Keratinocyte (primary cell): ENCODE data around the gene SLC22A1. TPM values are rescaled to one million over a fixed set of nuclear protein-coding genes. Genes with fewer than 3 reads are reported as not detected.

Experiments used
- DNase-seq: peaks from one replicate; pipeline ENCODE4 v3.0.0-alpha.2; 2011; ENCODE audit warnings: low read depth, missing footprints, low spot score
- FAIRE-seq: peaks from 2 replicates; lab custom pipeline; 2011; peaks lifted over from hg19 to GRCh38; lab: Jason Lieb, UNC
- H2AFZ ChIP-seq: 2 replicates; pipeline ENCODE4 v1.6.0; 2012; ENCODE audit warnings: low read length, control low read depth, inconsistent platforms; ENCODE audit not compliant: control insufficient read depth
- H3K27ac ChIP-seq: 2 replicates; pipeline ENCODE4 v1.5.1; 2011; ENCODE audit warnings: low read length; ENCODE audit not compliant: control insufficient read depth, insufficient read depth
- H3K27me3 ChIP-seq: 3 replicates; pipeline ENCODE4 v1.6.0; 2011; ENCODE audit warnings: low read length; ENCODE audit not compliant: control insufficient read depth, insufficient read depth; ENCODE audit errors: extremely low read depth
- H3K36me3 ChIP-seq, 2 experiments: 2 replicates in 1 of 2; 3 replicates in 1 of 2; pipeline ENCODE4 v1.5.1; 2011; ENCODE audit warnings: low read length in 2 of 2, mild to moderate bottlenecking in 1 of 2; ENCODE audit not compliant: control insufficient read depth in 2 of 2, insufficient read depth in 2 of 2; ENCODE audit errors: extremely low read depth in 1 of 2
- H3K4me1 ChIP-seq: 3 replicates; pipeline ENCODE4 v1.5.1; 2011; ENCODE audit warnings: low read length; ENCODE audit not compliant: control insufficient read depth, insufficient read depth; ENCODE audit errors: extremely low read depth
- H3K4me2 ChIP-seq: 3 replicates; pipeline ENCODE4 v1.6.0; 2011; ENCODE audit warnings: low read depth, low read length; ENCODE audit not compliant: control insufficient read depth, insufficient read depth; ENCODE audit errors: extremely low read depth
- H3K4me3 ChIP-seq, 3 experiments: fragments of 200-600 bp in 1 of 3; sonication (generic) in 1 of 3; 2 replicates in 2 of 3; 3 replicates in 1 of 3; pipeline ENCODE4 v1.5.1; 2011 to 2016; ENCODE audit warnings: low read length in 3 of 3, mild to moderate bottlenecking in 3 of 3, control low read depth in 2 of 3, inconsistent platforms in 1 of 3, low read depth in 1 of 3, mixed read lengths in 1 of 3, mixed run types in 1 of 3, moderate library complexity in 1 of 3; ENCODE audit not compliant: control insufficient read depth in 2 of 3, insufficient read depth in 2 of 3; ENCODE audit errors: extremely low read depth in 1 of 3
- H3K79me2 ChIP-seq: 2 replicates; pipeline ENCODE4 v1.6.0; 2012; ENCODE audit warnings: low read length; ENCODE audit not compliant: control insufficient read depth, insufficient read depth
- H3K9ac ChIP-seq: 3 replicates; pipeline ENCODE4 v1.6.0; 2011; ENCODE audit warnings: low read length; ENCODE audit not compliant: control insufficient read depth, insufficient read depth; ENCODE audit errors: extremely low read depth
- H3K9me1 ChIP-seq: 3 replicates; pipeline ENCODE4 v1.6.0; 2011; ENCODE audit warnings: low read length; ENCODE audit not compliant: control insufficient read depth, insufficient read depth; ENCODE audit errors: extremely low read depth
- H3K9me3 ChIP-seq: 2 replicates; pipeline ENCODE4 v1.5.1; 2012; ENCODE audit warnings: low read depth, low read length; ENCODE audit not compliant: control insufficient read depth
- H4K20me1 ChIP-seq: 3 replicates; pipeline ENCODE4 v1.6.0; 2011; ENCODE audit warnings: low read length; ENCODE audit not compliant: control insufficient read depth, insufficient read depth; ENCODE audit errors: extremely low read depth
- CTCF ChIP-seq, 3 experiments: IDR thresholded peaks in 1 of 3; conservative IDR thresholded peaks in 1 of 3; optimal IDR thresholded peaks in 1 of 3; 2 replicates in 2 of 3; 3 replicates in 1 of 3; pipeline versions ENCODE3 to v1.5.1; 2011; ENCODE audit warnings: low read length in 3 of 3, mild to moderate bottlenecking in 3 of 3, moderate library complexity in 2 of 3, control low read depth in 1 of 3, inconsistent platforms in 1 of 3; ENCODE audit not compliant: insufficient read depth in 2 of 3; ENCODE audit errors: extremely low read depth in 1 of 3
- EZH2 ChIP-seq: IDR thresholded peaks from one replicate; pipeline ENCODE4 v1.6.1; 2012; ENCODE audit warnings: inconsistent platforms, mild to moderate bottlenecking, low read length, moderate library complexity
- dilution Hi-C: fragments of 300-500 bp; cut with MboI; formaldehyde crosslinking; loops from one replicate; pipeline ENCODE4 v1.7.0; 2020; ENCODE audit warnings: low sequenced_read_pairs; ENCODE audit not compliant: extremely low pct_ligation_motif_present
- polyA plus RNA-seq, 5 experiments: library from polyadenylated mRNA; depleted of rRNA in 3 of 5; stranded (reverse) in 3 of 5; stranded (forward) in 1 of 5; unstranded in 1 of 5; fragments of >200 nt; gene quantifications; 1 replicate in 1 of 5; 2 replicates in 3 of 5; 3 replicates in 1 of 5; pipeline versions ENCODE4 v1.2.1 to v1.2.3, GENCODE V29; 2011 to 2012; ENCODE audit warnings: missing spikeins in 2 of 5, low read depth in 1 of 5, low replicate concordance in 1 of 5

SLC22A1 gene
- polyA plus RNA-seq, 1 donor (not counting 4 experiments of a cell fraction or from before 2014, with no cell fraction given), result 0.76 TPM

- H4K20me1 ChIP-seq, result no peaks in the 10 kb centered on the region
- H3K4me1 ChIP-seq, result no peaks in the 10 kb centered on the region
- no peak overlapping the region for H2AFZ ChIP-seq
- H3K27ac ChIP-seq, result no peak overlapping the region
- no peaks in the 10 kb centered on the region for H3K27me3 ChIP-seq
- no peaks in the 10 kb centered on the region for H3K9me1 ChIP-seq
- H3K4me2 ChIP-seq, result no peak overlapping the region
- H3K4me3 ChIP-seq, result no peak overlapping the region
- dilution Hi-C loops, result no loop called here
- H3K79me2 ChIP-seq, result no peaks in the 10 kb centered on the region
- FAIRE-seq (no peak), DNase-seq (no peak)
- no peaks in the 10 kb centered on the region for H3K9me3 ChIP-seq
- TF ChIP-seq CTCF (optimal IDR thresholded peaks at IDR 0.05 in 1 of 3, IDR thresholded peaks at IDR 0.05 in 1 of 3, conservative IDR thresholded peaks at IDR 0.05 in 1 of 3; ENCODE audit: extremely low read depth in 1 of 3, insufficient read depth in 2 of 3, low read length in 3 of 3) (no peak), EZH2 (no peak)
- peaks cover 0 to 3% of the 10 kb centered on the region in 2 experiments for H3K36me3 ChIP-seq
- no peak overlapping the region for H3K9ac ChIP-seq
Observed at GRCh38 chr6:160160450-160160849, 38.8 kb downstream of the SLC22A1 start.

DNA sequence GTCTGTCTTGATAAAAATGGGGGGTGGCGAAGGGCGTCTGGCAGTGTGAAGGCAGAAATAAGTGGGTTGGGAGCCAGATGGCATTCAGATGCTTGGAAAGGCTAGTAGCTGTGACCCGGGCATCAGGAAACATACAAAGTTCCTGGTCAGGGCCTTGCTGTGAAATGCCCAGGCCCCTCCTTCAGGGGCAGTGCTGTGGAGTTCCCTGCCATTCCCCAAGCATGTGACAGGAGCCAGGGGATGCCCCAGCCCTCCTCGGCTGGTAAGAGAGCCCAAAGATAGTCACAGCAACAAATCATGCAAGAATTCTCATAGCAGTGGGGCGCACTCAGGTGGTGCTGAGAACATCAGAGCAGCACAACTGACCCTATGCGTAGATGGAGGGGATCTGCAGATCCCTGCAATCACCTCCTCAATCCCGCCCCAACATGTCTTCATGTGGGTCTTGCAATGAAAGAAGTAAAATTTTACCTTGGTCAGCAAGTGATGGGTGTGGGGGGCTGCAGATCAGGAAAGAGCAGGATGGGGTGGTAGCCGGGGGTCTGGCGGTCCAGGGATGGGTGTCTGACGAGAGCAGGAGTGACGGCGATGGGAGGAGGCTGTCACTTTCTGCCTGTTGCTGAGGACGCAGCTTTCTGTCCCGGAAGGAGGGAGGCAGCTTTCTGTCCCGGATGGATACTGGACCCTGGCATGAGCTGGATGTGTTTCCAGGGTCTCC, 39.5 kb downstream of the SLC22A1 start:
- no peaks in the 10 kb centered on the region for H4K20me1 ChIP-seq
- dilution Hi-C loops, result no loop called here
- H3K4me1 ChIP-seq, result no peaks in the 10 kb centered on the region
- no peak for FAIRE-seq
- no peak overlapping the region for H3K9ac ChIP-seq
- H2AFZ ChIP-seq, result no peak overlapping the region
- H3K4me2 ChIP-seq, result no peak overlapping the region
- no peak for DNase-seq
- H3K4me3 ChIP-seq, result no peak overlapping the region
- no peaks in the 10 kb centered on the region for H3K27me3 ChIP-seq
- peaks cover 0 to 3% of the 10 kb centered on the region in 2 experiments for H3K36me3 ChIP-seq
- no peaks in the 10 kb centered on the region for H3K9me3 ChIP-seq
- no peak overlapping the region for H3K27ac ChIP-seq
- no peaks in the 10 kb centered on the region for H3K79me2 ChIP-seq
- no peak for TF ChIP-seq EZH2
- no peaks in the 10 kb centered on the region for H3K9me1 ChIP-seq

DNA sequence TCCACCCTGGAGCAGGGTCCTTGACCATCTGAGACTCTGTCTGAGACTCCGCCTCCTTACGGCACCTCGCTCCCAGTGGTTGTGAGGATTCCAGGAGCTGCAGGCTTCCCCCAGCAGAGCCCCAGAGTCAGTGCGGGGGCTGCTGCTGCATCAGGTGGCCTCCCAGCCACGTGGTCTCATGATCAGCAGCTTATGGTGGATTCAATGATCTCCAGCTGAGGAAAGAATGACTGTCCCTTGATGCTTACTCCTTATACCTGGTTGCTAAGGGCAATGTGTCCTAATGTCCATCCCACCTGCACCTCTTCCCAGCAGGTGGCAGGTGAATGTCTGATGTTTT, 40.0 kb downstream of the SLC22A1 start:
- dilution Hi-C loops, result no loop called here
- FAIRE-seq (no peak), DNase-seq (no peak)
- Histone ChIP-seq H3K36me3 (peaks cover 0 to 3% of the 10 kb centered on the region in 2 experiments), H3K79me2 (no peaks in the 10 kb centered on the region), H3K4me2 (no peak overlapping the region), H3K27me3 (no peaks in the 10 kb centered on the region), H3K4me1 (no peaks in the 10 kb centered on the region), H2AFZ (no peak overlapping the region), H3K9me1 (no peaks in the 10 kb centered on the region), H3K27ac (no peak overlapping the region), H3K4me3 (no peak overlapping the region), H4K20me1 (no peaks in the 10 kb centered on the region), H3K9me3 (no peaks in the 10 kb centered on the region), H3K9ac (no peak overlapping the region)
- TF ChIP-seq EZH2, result no peak
- no peak for TF ChIP-seq CTCF (optimal IDR thresholded peaks at IDR 0.05 in 1 of 3, IDR thresholded peaks at IDR 0.05 in 1 of 3, conservative IDR thresholded peaks at IDR 0.05 in 1 of 3; ENCODE audit: extremely low read depth in 1 of 3, insufficient read depth in 2 of 3, low read length in 3 of 3)
